ENCODE measurements around the gene SYVN1.

GRCh38 chr11:65078151-65078550 lies 56.2 kb downstream of the SYVN1 start:
- TF ChIP-seq GATA2 (IDR thresholded peaks at IDR 0.05; ENCODE audit: low read depth, low read length) (no peak), GATA3 (IDR thresholded peaks at IDR 0.05; ENCODE audit: low read depth, low read length) (no peak)
